ENCODE measurements around the gene CABYR. TPM values are rescaled to one million over a fixed set of nuclear protein-coding genes. Genes with fewer than 3 reads are reported as not detected.

The CABYR gene
- total RNA-seq, 1 experiment from 2014 or later, result 5.4 TPM

- H3K79me2 ChIP-seq (ENCODE audit: low read length), result no peaks in the 10 kb centered on the region
- no peak for TF ChIP-seq EZH2 (IDR thresholded peaks at IDR 0.05; ENCODE audit: low read length, unreplicated experiment)
- TF ChIP-seq CTCF (conservative IDR thresholded peaks at IDR 0.05; ENCODE audit: low read depth, low read length), result no peak
- no peak for TF ChIP-seq EZH2phosphoT487 (IDR thresholded peaks at IDR 0.05; ENCODE audit: borderline replicate concordance, low read length)
- H3K4me2 ChIP-seq (ENCODE audit: low read length), result no peak overlapping the region
- H3K4me3 ChIP-seq (ENCODE audit: low read length), result no peak overlapping the region
- no peak overlapping the region for H3K27ac ChIP-seq (ENCODE audit: low read length)
- ChIA-PET CTCF (no interaction called here), POLR2A (ENCODE audit: unreplicated experiment) (no interaction called here)
- no peaks in the 10 kb centered on the region for H3K4me1 ChIP-seq (ENCODE audit: insufficient read depth, low read length)
- no peak for ATAC-seq
- no peaks in the 10 kb centered on the region for H3K36me3 ChIP-seq (ENCODE audit: low read depth, low read length)
- H3K9ac ChIP-seq (ENCODE audit: low read length), result no peak overlapping the region
- BruUV-seq (replicated peaks), result no TSS peak
- no peaks in the 10 kb centered on the region for H3K27me3 ChIP-seq (ENCODE audit: low read length)
- intact Hi-C loops (cut with micrococcal nuclease), result no loop called here
- no peaks in the 10 kb centered on the region for H4K20me1 ChIP-seq (ENCODE audit: low read length)
- DNase-seq, result no peak
- no peaks in the 10 kb centered on the region for H3K9me2 ChIP-seq (replicated peaks; ENCODE audit: low read length)
- H3K9me3 ChIP-seq (ENCODE audit: low read length), result no peaks in the 10 kb centered on the region
- no peak overlapping the region for H2AFZ ChIP-seq (ENCODE audit: low read length)
- H3F3A ChIP-seq (ENCODE audit: low read length, unreplicated experiment), result no peaks in the 10 kb centered on the region
Measured at GRCh38 chr18:24103320-24104021, 35.4 kb upstream of the CABYR start.

- Histone ChIP-seq H3K4me3 (ENCODE audit: low read length) (no peak overlapping the region), H3K36me3 (ENCODE audit: low read depth, low read length) (no peaks in the 10 kb centered on the region), H3F3A (ENCODE audit: low read length, unreplicated experiment) (no peaks in the 10 kb centered on the region), H3K27ac (ENCODE audit: low read length) (no peak overlapping the region), H3K9me2 (replicated peaks; ENCODE audit: low read length) (no peaks in the 10 kb centered on the region), H4K20me1 (ENCODE audit: low read length) (no peaks in the 10 kb centered on the region), H2AFZ (ENCODE audit: low read length) (no peak overlapping the region), H3K4me2 (ENCODE audit: low read length) (no peak overlapping the region), H3K9ac (ENCODE audit: low read length) (no peak overlapping the region), H3K79me2 (ENCODE audit: low read length) (no peaks in the 10 kb centered on the region), H3K9me3 (ENCODE audit: low read length) (no peaks in the 10 kb centered on the region), H3K27me3 (ENCODE audit: low read length) (no peaks in the 10 kb centered on the region), H3K4me1 (ENCODE audit: insufficient read depth, low read length) (no peaks in the 10 kb centered on the region)
- TF ChIP-seq EZH2 (IDR thresholded peaks at IDR 0.05; ENCODE audit: low read length, unreplicated experiment) (no peak), EZH2phosphoT487 (IDR thresholded peaks at IDR 0.05; ENCODE audit: borderline replicate concordance, low read length) (no peak), CTCF (conservative IDR thresholded peaks at IDR 0.05; ENCODE audit: low read depth, low read length) (no peak)
- no TSS peak for BruUV-seq (replicated peaks)
- no peak for ATAC-seq
- ChIA-PET POLR2A (ENCODE audit: unreplicated experiment) (no interaction called here), CTCF (no interaction called here)
- intact Hi-C loops (cut with micrococcal nuclease), result no loop called here
- DNase-seq, result no peak
Measured at GRCh38 chr18:24104486-24104885, 34.4 kb upstream of the CABYR start.

- H3K4me1 ChIP-seq (ENCODE audit: insufficient read depth, low read length), result peaks cover 12% of the 10 kb centered on the region
- H3K9me3 ChIP-seq (ENCODE audit: low read length), result no peaks in the 10 kb centered on the region
- TF ChIP-seq EZH2 (IDR thresholded peaks at IDR 0.05; ENCODE audit: low read length, unreplicated experiment) (no peak), CTCF (conservative IDR thresholded peaks at IDR 0.05; ENCODE audit: low read depth, low read length) (no peak), EZH2phosphoT487 (IDR thresholded peaks at IDR 0.05; ENCODE audit: borderline replicate concordance, low read length) (no peak)
- no TSS peak for BruUV-seq (replicated peaks)
- ChIA-PET POLR2A (ENCODE audit: unreplicated experiment) (no interaction called here), CTCF (no interaction called here)
- no peaks in the 10 kb centered on the region for H3K9me2 ChIP-seq (replicated peaks; ENCODE audit: low read length)
- H3K27me3 ChIP-seq (ENCODE audit: low read length), result no peaks in the 10 kb centered on the region
- no peak overlapping the region for H3K4me2 ChIP-seq (ENCODE audit: low read length)
- H3K9ac ChIP-seq (ENCODE audit: low read length), result no peak overlapping the region
- no peak overlapping the region for H3K4me3 ChIP-seq (ENCODE audit: low read length)
- intact Hi-C loops (cut with micrococcal nuclease), result no loop called here
- no peak for ATAC-seq
- H2AFZ ChIP-seq (ENCODE audit: low read length), result no peak overlapping the region
- no peak for DNase-seq
- no peaks in the 10 kb centered on the region for H4K20me1 ChIP-seq (ENCODE audit: low read length)
- no peaks in the 10 kb centered on the region for H3K36me3 ChIP-seq (ENCODE audit: low read depth, low read length)
- H3K27ac ChIP-seq (ENCODE audit: low read length), result no peak overlapping the region
- H3F3A ChIP-seq (ENCODE audit: low read length, unreplicated experiment), result no peaks in the 10 kb centered on the region
- no peaks in the 10 kb centered on the region for H3K79me2 ChIP-seq (ENCODE audit: low read length)
Measured at GRCh38 chr18:24108641-24109040, 30.2 kb upstream of the CABYR start.

Data from PC-3 (cell line).